Trophoblast cell (in vitro differentiated cells and primary cell): ENCODE results near the gene ZNF684.
A peak's percentile ranks its signal among the peaks of the same experiment; 100 is the strongest.

Experiments
- DNase-seq, 2 donors: peaks; one replicate each; pipeline ENCODE4 v3.0.0-alpha.2; 2016
- H2AFZ ChIP-seq: 2 replicates; pipeline ENCODE4 v1.6.1; 2013; ENCODE audit warnings: low read length, moderate library complexity, mild to moderate bottlenecking; ENCODE audit not compliant: insufficient read depth, poor library complexity
- H2AK5ac ChIP-seq: 2 replicates; pipeline ENCODE4 v1.6.1; 2013; ENCODE audit warnings: mild to moderate bottlenecking, low read length
- H2BK120ac ChIP-seq: 2 replicates; pipeline ENCODE4 v1.6.1; 2013; ENCODE audit warnings: low read length, mild to moderate bottlenecking, moderate library complexity; ENCODE audit not compliant: insufficient read depth, poor library complexity
- H2BK12ac ChIP-seq: 2 replicates; pipeline ENCODE4 v1.6.1; 2013; ENCODE audit warnings: mild to moderate bottlenecking, low read length, moderate library complexity
- H2BK5ac ChIP-seq: 2 replicates; pipeline ENCODE4 v1.6.1; 2013; ENCODE audit warnings: low read length, low read depth, moderate library complexity, mild to moderate bottlenecking; ENCODE audit not compliant: poor library complexity
- H3K14ac ChIP-seq: 2 replicates; pipeline ENCODE4 v1.6.1; 2013; ENCODE audit warnings: mild to moderate bottlenecking, low read length
- H3K18ac ChIP-seq: 2 replicates; pipeline ENCODE4 v1.6.1; 2013; ENCODE audit warnings: mild to moderate bottlenecking, low read length
- H3K23ac ChIP-seq: 2 replicates; pipeline ENCODE4 v1.6.1; 2013; ENCODE audit warnings: low read length
- H3K27ac ChIP-seq: 2 replicates; pipeline ENCODE4 v1.5.1; 2013; ENCODE audit warnings: low read depth, mild to moderate bottlenecking, inconsistent platforms, low read length, moderate library complexity
- H3K27me3 ChIP-seq: 2 replicates; pipeline ENCODE4 v1.6.1; 2013; ENCODE audit warnings: inconsistent platforms, mild to moderate bottlenecking, low read length, moderate library complexity; ENCODE audit not compliant: insufficient read depth
- H3K36me3 ChIP-seq, 2 experiments: 1 replicate in 1 of 2; 2 replicates in 1 of 2; pipeline ENCODE4 v1.6.1; 2013; ENCODE audit warnings: low read length in 2 of 2, mild to moderate bottlenecking in 2 of 2, moderate library complexity in 1 of 2; ENCODE audit not compliant: insufficient read depth in 2 of 2, control insufficient read depth in 1 of 2
- H3K4ac ChIP-seq: 2 replicates; pipeline ENCODE4 v1.6.1; 2013; ENCODE audit warnings: low read depth, mild to moderate bottlenecking, low read length, moderate library complexity
- H3K4me1 ChIP-seq, 2 experiments: 1 replicate in 1 of 2; 2 replicates in 1 of 2; pipeline ENCODE4 v1.6.1; 2013; ENCODE audit warnings: low read length in 2 of 2, mild to moderate bottlenecking in 2 of 2, moderate library complexity in 1 of 2; ENCODE audit not compliant: insufficient read depth in 2 of 2, control insufficient read depth in 1 of 2
- H3K4me2 ChIP-seq: 2 replicates; pipeline ENCODE4 v1.6.1; 2013; ENCODE audit warnings: inconsistent platforms, mild to moderate bottlenecking, low read length, moderate library complexity
- H3K4me3 ChIP-seq: 2 replicates; pipeline ENCODE4 v1.5.1; 2013; ENCODE audit warnings: mild to moderate bottlenecking, low read depth, low read length, inconsistent platforms
- H3K79me1 ChIP-seq: one replicate; pipeline ENCODE4 v1.6.1; 2013; ENCODE audit warnings: low read length
- H3K79me2 ChIP-seq: 2 replicates; pipeline ENCODE4 v1.6.1; 2013; ENCODE audit warnings: low read length, mild to moderate bottlenecking; ENCODE audit not compliant: control insufficient read depth, insufficient read depth, poor library complexity
- H3K9ac ChIP-seq: 2 replicates; pipeline ENCODE4 v1.6.1; 2013; ENCODE audit warnings: mild to moderate bottlenecking, low read length
- H3K9me3 ChIP-seq: 2 replicates; pipeline ENCODE4 v1.6.1; 2013; ENCODE audit warnings: low read depth, mild to moderate bottlenecking, control low read depth, inconsistent platforms, low read length; ENCODE audit not compliant: insufficient read depth
- H4K12ac ChIP-seq: 2 replicates; pipeline ENCODE4 v1.6.1; 2013; ENCODE audit warnings: low read depth, mild to moderate bottlenecking, low read length, moderate library complexity
- H4K8ac ChIP-seq: 2 replicates; pipeline ENCODE4 v1.6.1; 2013; ENCODE audit warnings: low read depth, mild to moderate bottlenecking, low read length, moderate library complexity
- H4K91ac ChIP-seq: one replicate; pipeline ENCODE4 v1.6.1; 2013; ENCODE audit warnings: low read depth, mild to moderate bottlenecking, low read length, moderate library complexity
- WGBS: extraction: QIAGEN DNeasy Blood & Tissue Kit; methylation state at CpG from one replicate; pipeline ENCODE4 v1.1.7; 2013; ENCODE audit warnings: missing lambda C conversion rate; ENCODE audit not compliant: insufficient read length, insufficient coverage; ENCODE audit errors: extremely low coverage; 5-methylcytosine and 5-hydroxymethylcytosine counted together

ZNF684 gene

GRCh38 chr1:40508375-40509341, 22.8 kb upstream of the ZNF684 start, which contains the start of gene EXO5:
Gene EXO5 (plus strand): TSS chr1:40508767. CDS start chr1:40514545, 5,778 bp downstream.
- DNase-seq, result peak; percentile 73 to 82
- Histone ChIP-seq H3K4me3 (peak within 1 kb of the TSS; percentile 80), H4K12ac (peak within 1 kb of the TSS; percentile 80), H3K18ac (peak within 1 kb of the TSS; percentile 97), H3K9ac (peak within 1 kb of the TSS; percentile 89), H3K4me1 (peaks cover 4 to 6% of the 10 kb centered on the region in 2 experiments), H2BK120ac (peak within 1 kb of the TSS; percentile 89), H3K14ac (peak within 1 kb of the TSS; percentile 96), H3K4ac (peak within 1 kb of the TSS; percentile 82), H2BK5ac (peak within 1 kb of the TSS; percentile 46), H3K27me3 (no peaks in the 10 kb centered on the region), H3K4me2 (peak within 1 kb of the TSS; percentile 93), H3K79me1 (peaks cover 7% of the 10 kb centered on the region), H4K8ac (peak within 1 kb of the TSS; percentile 100), H2BK12ac (no peak within 1 kb of the TSS), H3K27ac (peak within 1 kb of the TSS; percentile 54), H4K91ac (peak within 1 kb of the TSS; percentile 70), H3K9me3 (peaks cover 5% of the 10 kb centered on the region), H2AK5ac (no peak within 1 kb of the TSS), H3K36me3 (no peaks in the 10 kb centered on the region), H3K79me2 (peaks cover 9% of the 10 kb centered on the region), H2AFZ (peak within 1 kb of the TSS; percentile 99), H3K23ac (peak within 1 kb of the TSS; percentile 40)
- whole genome bisulfite sequencing, result no CpG with 5 or more reads among the region's 76 CpGs

GRCh38 chr1:40519517-40519916, 11.9 kb upstream of the ZNF684 start:
- Histone ChIP-seq H3K18ac (no peak overlapping the region), H3K14ac (no peak overlapping the region), H3K4me3 (no peak overlapping the region), H3K9ac (no peak overlapping the region), H2AFZ (no peak overlapping the region), H3K79me2 (no peaks in the 10 kb centered on the region), H2BK12ac (no peak overlapping the region), H3K27ac (no peak overlapping the region), H2AK5ac (no peak overlapping the region), H2BK120ac (no peak overlapping the region), H3K4me1 (no peaks in the 10 kb centered on the region), H3K23ac (no peak overlapping the region), H3K4me2 (no peak overlapping the region), H4K8ac (no peak overlapping the region), H2BK5ac (no peak overlapping the region), H4K91ac (no peak overlapping the region), H3K27me3 (no peaks in the 10 kb centered on the region), H4K12ac (no peak overlapping the region), H3K9me3 (peaks cover 3% of the 10 kb centered on the region), H3K4ac (no peak overlapping the region), H3K79me1 (no peaks in the 10 kb centered on the region), H3K36me3 (peaks cover 7 to 10% of the 10 kb centered on the region in 2 experiments)
- WGBS, result no CpG with 5 or more reads among the region's 2 CpGs
- DNase-seq, result no peak

GRCh38 chr1:40530735-40531380, 579 bp upstream of the ZNF684 start:
- DNase-seq, result peak in 1 of 2 donors; percentile 36
- Histone ChIP-seq H3K79me1 (peaks cover 5% of the 10 kb centered on the region), H2AFZ (no peak overlapping the region), H3K4me1 (no peaks in the 10 kb centered on the region), H3K9me3 (no peaks in the 10 kb centered on the region), H3K27ac (peak overlapping the region; percentile 42), H4K91ac (no peak overlapping the region), H3K9ac (no peak overlapping the region), H2BK5ac (no peak overlapping the region), H3K14ac (no peak overlapping the region), H3K79me2 (peaks cover 2% of the 10 kb centered on the region), H3K36me3 (no peaks in the 10 kb centered on the region), H3K4ac (no peak overlapping the region), H4K8ac (no peak overlapping the region), H3K18ac (no peak overlapping the region), H2AK5ac (no peak overlapping the region), H4K12ac (no peak overlapping the region), H3K4me2 (peak overlapping the region; percentile 60), H3K23ac (no peak overlapping the region), H3K4me3 (no peak overlapping the region), H2BK12ac (no peak overlapping the region), H3K27me3 (no peaks in the 10 kb centered on the region), H2BK120ac (no peak overlapping the region)
- no CpG with 5 or more reads among the region's 5 CpGs for WGBS

GRCh38 chr1:40532062-40532389, 589 bp downstream of the ZNF684 start:
- Histone ChIP-seq H4K12ac (peak overlapping the region; percentile 9), H2AK5ac (no peak overlapping the region), H2BK12ac (no peak overlapping the region), H2BK120ac (no peak overlapping the region), H3K4me2 (peak overlapping the region; percentile 60), H3K4ac (no peak overlapping the region), H4K8ac (peak overlapping the region; percentile 52), H3K36me3 (no peaks in the 10 kb centered on the region), H3K27me3 (no peaks in the 10 kb centered on the region), H3K9ac (no peak overlapping the region), H3K18ac (no peak overlapping the region), H3K27ac (no peak overlapping the region), H3K4me1 (no peaks in the 10 kb centered on the region), H3K79me1 (peaks cover 5% of the 10 kb centered on the region), H2AFZ (peak overlapping the region; percentile 84), H3K23ac (no peak overlapping the region), H2BK5ac (no peak overlapping the region), H3K14ac (no peak overlapping the region), H4K91ac (peak overlapping the region; percentile 20), H3K9me3 (no peaks in the 10 kb centered on the region), H3K4me3 (peak overlapping the region; percentile 82), H3K79me2 (peaks cover 2% of the 10 kb centered on the region)
- no peak for DNase-seq
- WGBS, result no CpG with 5 or more reads among the region's 3 CpGs
